Activated CD4-positive, alpha-beta T cell treated with anti-CD3 and anti-CD28 coated beads for 36 hours (primary cell): ENCODE data around the gene FAM110A. TPM values are rescaled to one million over a fixed set of nuclear protein-coding genes. Genes with fewer than 3 reads are reported as not detected.
"Not testable (repeated sequence)": the region's sequence is repeated elsewhere in the genome, so short reads cannot be mapped to it uniquely, and the experiment has no call there.

ENCODE experiments used
- ATAC-seq: fragments of 200-7000 bp; cut with Tn5 transposase; one replicate; pipeline ENCODE4 v1.10.0; 2021; ENCODE audit warnings: mild to moderate bottlenecking, moderate library complexity
- CTCF ChIA-PET: fragments of 350-600 bp; sonication (Branson Sonifier 250); formaldehyde crosslinking; loops from one replicate; lab custom pipeline; 2021; ENCODE audit warnings: antibody characterized with exemption; lab: Charles Lee
- POLR2A ChIA-PET: fragments of 350-600 bp; sonication (Branson Sonifier 250); formaldehyde crosslinking; loops from one replicate; lab custom pipeline; 2021; ENCODE audit warnings: antibody characterized with exemption, inconsistent platforms; lab: Charles Lee
- DNase-seq: peaks from one replicate; pipeline ENCODE4 v3.0.0-alpha.2; 2020
- H3K27ac Mint-ChIP-seq: one replicate; pipeline ENCODE4 v1.8.0; 2021; ENCODE audit warnings: mixed read lengths
- H3K27me3 Mint-ChIP-seq: one replicate; pipeline ENCODE4 v1.8.0; 2021; ENCODE audit warnings: mixed read lengths
- H3K36me3 Mint-ChIP-seq: one replicate; pipeline ENCODE4 v1.8.0; 2021; ENCODE audit warnings: low read depth, mixed read lengths
- H3K4me1 Mint-ChIP-seq: one replicate; pipeline ENCODE4 v1.8.0; 2021; ENCODE audit warnings: mixed read lengths
- H3K4me3 Mint-ChIP-seq: one replicate; pipeline ENCODE4 v1.8.0; 2021; ENCODE audit warnings: mild to moderate bottlenecking, moderate library complexity, mixed read lengths
- H3K9me3 Mint-ChIP-seq: one replicate; pipeline ENCODE4 v1.8.0; 2021; ENCODE audit warnings: low read depth, mixed read lengths
- intact Hi-C, 2 experiments: fragments of 100-400 bp; cut with DNase I in 1 of 2; cut with micrococcal nuclease in 1 of 2; formaldehyde crosslinking; loops; one replicate each; pipeline versions ENCODE4 v1.14.2 to v1.15.1; 2022 to 2024; cut with DNase I, micrococcal nuclease
- total RNA-seq, 2 experiments: library from RNA; stranded (reverse); gene quantifications; one replicate each; pipeline ENCODE4 v1.2.3, GENCODE V29; 2021

Gene FAM110A
- total RNA-seq, 2 experiments from 2014 or later, result 15.5 TPM

GRCh38 chr20:844473-845225, 11.1 kb downstream of the FAM110A start:
- H3K36me3 Mint-ChIP-seq, result peaks cover 7% of the 10 kb centered on the region
- peak; percentile 93 for DNase-seq
- peak overlapping the region; percentile 19 for H3K27ac Mint-ChIP-seq
- H3K4me1 Mint-ChIP-seq, result peaks cover 45% of the 10 kb centered on the region
- ATAC-seq, result peak; percentile 95
- intact Hi-C loops, result loop anchor here (1.0 kb wide), 2 partner anchors 8 to 11 kb away; partner anchors contain the start of gene FAM110A (in 1 of the 2)
- H3K4me3 Mint-ChIP-seq, result peak overlapping the region; percentile 72
- ChIA-PET POLR2A (no interaction called here), CTCF (interaction anchor here (0.7 to 1.6 kb wide), 3 partner anchors 11 to 1677 kb away, joined by 3 to 10 read pairs (median 6); partner anchors contain the start of gene FAM110A)
- H3K9me3 Mint-ChIP-seq, result no peaks in the 10 kb centered on the region
- H3K27me3 Mint-ChIP-seq, result no peaks in the 10 kb centered on the region

GRCh38 chr20:845226-845868, 11.8 kb downstream of the FAM110A start:
- no peaks in the 10 kb centered on the region for H3K27me3 Mint-ChIP-seq
- ChIA-PET POLR2A (no interaction called here), CTCF (interaction anchor here (0.7 to 2.9 kb wide), 2 partner anchors 111 to 1676 kb away, joined by 3 to 9 read pairs; no protein-coding TSS in a partner anchor)
- intact Hi-C loops, result no loop called here
- ATAC-seq (no peak), DNase-seq (peak; percentile 36)
- H3K9me3 Mint-ChIP-seq, result peaks cover under 1% of the 10 kb centered on the region
- H3K4me1 Mint-ChIP-seq, result peaks cover 46% of the 10 kb centered on the region
- H3K36me3 Mint-ChIP-seq, result peaks cover 8% of the 10 kb centered on the region
- H3K4me3 Mint-ChIP-seq, result peak overlapping the region; percentile 72
- H3K27ac Mint-ChIP-seq, result peak overlapping the region; percentile 58

GRCh38 chr20:845941-846893, 12.7 kb downstream of the FAM110A start:
- H3K4me3 Mint-ChIP-seq, result peak overlapping the region; percentile 72
- CTCF ChIA-PET, result interaction anchor here (1.0 to 2.9 kb wide), 3 partner anchors 13 to 111 kb away, joined by 3 to 9 read pairs (median 4); partner anchors contain the start of gene FAM110A
- peaks cover 2% of the 10 kb centered on the region for H3K9me3 Mint-ChIP-seq
- POLR2A ChIA-PET, result no interaction called here
- H3K27ac Mint-ChIP-seq, result peak overlapping the region; percentile 90
- DNase-seq (no peak), ATAC-seq (peak; percentile 2)
- H3K4me1 Mint-ChIP-seq, result peaks cover 52% of the 10 kb centered on the region
- H3K36me3 Mint-ChIP-seq, result peaks cover 12% of the 10 kb centered on the region
- no peaks in the 10 kb centered on the region for H3K27me3 Mint-ChIP-seq
- intact Hi-C loops, result loop anchor here in 1 of 2 experiments (2.0 kb wide), 1 partner anchor 13 kb away; the partner anchor contains the start of gene FAM110A

- intact Hi-C loops, result loop anchor here in 1 of 2 experiments (2.0 kb wide), 1 partner anchor 14 kb away; the partner anchor contains the start of gene FAM110A
- ATAC-seq, result peak; percentile 18
- Mint-ChIP-seq H3K4me3 (peak overlapping the region; percentile 72), H3K9me3 (peaks cover 2% of the 10 kb centered on the region), H3K27ac (peak overlapping the region; percentile 90), H3K27me3 (no peaks in the 10 kb centered on the region), H3K4me1 (peaks cover 54% of the 10 kb centered on the region), H3K36me3 (peaks cover 14% of the 10 kb centered on the region)
- peak; percentile 66 for DNase-seq
- ChIA-PET POLR2A (no interaction called here), CTCF (interaction anchor here (0.6 to 2.9 kb wide), 4 partner anchors 8 to 110 kb away, joined by 3 to 9 read pairs (median 4); partner anchors contain the start of gene FAM110A)
Measured at GRCh38 chr20:846894-847278, 13.4 kb downstream of the FAM110A start.

DNA sequence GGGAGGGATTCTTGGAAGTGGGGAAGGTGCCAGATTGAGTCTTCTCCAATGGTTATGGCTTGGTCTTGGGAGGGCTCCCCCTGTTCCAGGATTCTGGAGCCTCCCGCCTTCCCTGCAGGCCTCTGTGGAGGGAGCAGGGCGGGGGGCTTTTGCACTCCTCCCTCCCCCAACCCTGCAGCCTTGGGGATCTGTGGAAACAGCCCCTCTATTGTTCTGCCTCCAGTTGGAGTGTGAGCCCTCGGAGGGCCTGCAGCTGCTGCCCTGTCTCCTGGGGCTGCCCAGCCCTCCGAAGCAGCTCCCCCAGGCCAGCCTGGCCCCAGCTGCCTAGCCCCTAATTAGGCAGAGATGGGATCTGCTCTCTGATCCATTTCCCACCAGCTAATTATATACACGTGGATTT, 14.7 kb downstream of the FAM110A start:
- POLR2A ChIA-PET, result no interaction called here
- no peak overlapping the region for H3K4me3 Mint-ChIP-seq
- H3K9me3 Mint-ChIP-seq, result peaks cover 2% of the 10 kb centered on the region
- no peak overlapping the region for H3K27ac Mint-ChIP-seq
- CTCF ChIA-PET, result interaction anchor here (0.8 to 2.9 kb wide), 2 partner anchors 9 to 109 kb away, joined by 4 to 9 read pairs; no protein-coding TSS in a partner anchor
- peaks cover 53% of the 10 kb centered on the region for H3K4me1 Mint-ChIP-seq
- ATAC-seq (no peak), DNase-seq (no peak)
- intact Hi-C loops, result no loop called here
- no peaks in the 10 kb centered on the region for H3K27me3 Mint-ChIP-seq
- H3K36me3 Mint-ChIP-seq, result peaks cover 17% of the 10 kb centered on the region

- H3K4me3 Mint-ChIP-seq, H3K27me3 Mint-ChIP-seq, ATAC-seq, H3K27ac Mint-ChIP-seq, H3K9me3 Mint-ChIP-seq, POLR2A ChIA-PET, intact Hi-C loops, DNase-seq: not testable (repeated sequence)
- CTCF ChIA-PET, result interaction anchor here (0.8 kb wide), 1 partner anchor 10 kb away, joined by 4 read pairs; no protein-coding TSS in a partner anchor
- Mint-ChIP-seq H3K36me3 (peaks cover 19% of the 10 kb centered on the region), H3K4me1 (peaks cover 55% of the 10 kb centered on the region)
Measured at GRCh38 chr20:848731-849130, 15.2 kb downstream of the FAM110A start.

- no peaks in the 10 kb centered on the region for H3K27me3 Mint-ChIP-seq
- H3K27ac Mint-ChIP-seq, result no peak overlapping the region
- no peak for DNase-seq
- intact Hi-C loops, result no loop called here
- ChIA-PET CTCF (interaction anchor here (1.1 to 1.4 kb wide), 2 partner anchors 38 to 102 kb away, joined by 4 to 6 read pairs; no protein-coding TSS in a partner anchor), POLR2A (interaction anchor here (0.6 kb wide), 1 partner anchor 186 kb away, joined by 5 read pairs; no protein-coding TSS in a partner anchor)
- peaks cover 3% of the 10 kb centered on the region for H3K9me3 Mint-ChIP-seq
- peaks cover 45% of the 10 kb centered on the region for H3K4me1 Mint-ChIP-seq
- ATAC-seq, result peak; percentile 47
- no peak overlapping the region for H3K4me3 Mint-ChIP-seq
- peaks cover 13% of the 10 kb centered on the region for H3K36me3 Mint-ChIP-seq
Measured at GRCh38 chr20:853406-853996, 20.0 kb downstream of the FAM110A start.

DNA sequence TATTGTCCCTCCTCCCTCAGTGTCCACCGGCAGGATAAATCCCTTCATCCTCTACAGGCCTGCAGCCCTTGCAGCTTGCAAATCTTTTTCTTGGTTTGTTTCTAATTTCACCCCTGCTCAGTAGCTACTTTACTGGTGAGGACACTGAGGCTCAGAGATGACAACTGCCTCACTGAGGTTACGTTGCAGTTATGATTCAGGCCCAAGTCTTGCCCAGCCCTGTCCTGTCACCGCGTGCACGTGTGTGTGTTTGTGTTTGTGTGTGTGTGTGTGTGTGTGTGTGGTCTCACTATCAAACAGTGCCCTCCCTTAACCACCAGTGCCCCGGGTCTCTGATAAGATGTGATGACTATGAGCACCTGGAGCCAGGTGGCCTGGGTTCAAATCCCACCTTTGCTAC, 21.1 kb downstream of the FAM110A start:
- peaks cover 3% of the 10 kb centered on the region for H3K9me3 Mint-ChIP-seq
- ChIA-PET CTCF (interaction anchor here (0.6 to 1.1 kb wide), 2 partner anchors 38 to 39 kb away, joined by 3 to 4 read pairs; no protein-coding TSS in a partner anchor), POLR2A (no interaction called here)
- H3K4me3 Mint-ChIP-seq, result no peak overlapping the region
- ATAC-seq, result no peak
- peaks cover 13% of the 10 kb centered on the region for H3K36me3 Mint-ChIP-seq
- peaks cover 53% of the 10 kb centered on the region for H3K4me1 Mint-ChIP-seq
- H3K27me3 Mint-ChIP-seq, result no peaks in the 10 kb centered on the region
- H3K27ac Mint-ChIP-seq, result no peak overlapping the region
- DNase-seq, result no peak
- intact Hi-C loops, result no loop called here

- Mint-ChIP-seq H3K9me3 (peaks cover 2% of the 10 kb centered on the region), H3K4me1 (peaks cover 52% of the 10 kb centered on the region), H3K4me3 (no peak overlapping the region), H3K27me3 (no peaks in the 10 kb centered on the region), H3K27ac (peak overlapping the region; percentile 30), H3K36me3 (peaks cover 11% of the 10 kb centered on the region)
- ATAC-seq (no peak), DNase-seq (no peak)
- intact Hi-C loops, result no loop called here
- CTCF ChIA-PET, result interaction anchor here (0.9 kb wide), 1 partner anchor 248 kb away, joined by 3 read pairs; no protein-coding TSS in a partner anchor
- POLR2A ChIA-PET, result no interaction called here
Measured at GRCh38 chr20:855466-856360, 22.2 kb downstream of the FAM110A start.
